Activated B cell treated with CpG ODN at 0.5 μM for 24 hours (primary cell): ENCODE data around the gene EPHB2. TPM values are rescaled to one million over a fixed set of nuclear protein-coding genes. Genes with fewer than 3 reads are reported as not detected.

Source experiments
- ATAC-seq: fragments of 200-7000 bp; cut with Tn5 transposase; one replicate; pipeline ENCODE4 v1.10.0; 2021; ENCODE audit warnings: low read depth, mild to moderate bottlenecking, moderate library complexity
- CTCF ChIA-PET: fragments of 350-600 bp; sonication (Branson Sonifier 250); formaldehyde crosslinking; loops from one replicate; lab custom pipeline; 2021; ENCODE audit warnings: antibody characterized with exemption; lab: Charles Lee
- POLR2A ChIA-PET: fragments of 350-600 bp; sonication (Branson Sonifier 250); formaldehyde crosslinking; loops from one replicate; lab custom pipeline; 2021; ENCODE audit warnings: antibody characterized with exemption; lab: Charles Lee
- DNase-seq: peaks from one replicate; pipeline ENCODE4 v3.0.0; 2022
- H3K27ac Mint-ChIP-seq: one replicate; pipeline ENCODE4 v1.8.0; 2020; ENCODE audit warnings: mixed read lengths
- H3K27me3 Mint-ChIP-seq: one replicate; pipeline ENCODE4 v1.8.0; 2021; ENCODE audit warnings: mixed read lengths
- H3K36me3 Mint-ChIP-seq: one replicate; pipeline ENCODE4 v1.8.0; 2021; ENCODE audit warnings: low read depth, mixed read lengths
- H3K4me1 Mint-ChIP-seq: one replicate; pipeline ENCODE4 v1.8.0; 2021; ENCODE audit warnings: mixed read lengths
- H3K4me3 Mint-ChIP-seq: one replicate; pipeline ENCODE4 v1.8.0; 2020; ENCODE audit warnings: mild to moderate bottlenecking, mixed read lengths
- H3K9me3 Mint-ChIP-seq: one replicate; pipeline ENCODE4 v1.8.0; 2020; ENCODE audit warnings: mixed read lengths
- intact Hi-C: fragments of 100-400 bp; cut with micrococcal nuclease; formaldehyde crosslinking; loops from one replicate; pipeline ENCODE4 v1.15.1; 2024
- total RNA-seq: library from RNA; stranded (reverse); gene quantifications from 2 replicates; pipeline ENCODE4 v1.2.3, GENCODE V29; 2022
- TF ChIP-seq, protein P1 (sequence below): fragments of 200-600 bp; IDR thresholded peaks from one replicate; pipeline ENCODE4 v1.8.0; 2022; ENCODE audit warnings: antibody characterized with exemption, mild to moderate bottlenecking

The EPHB2 gene
- total RNA-seq, 1 donor from 2014 or later, result 0.13 TPM

DNA sequence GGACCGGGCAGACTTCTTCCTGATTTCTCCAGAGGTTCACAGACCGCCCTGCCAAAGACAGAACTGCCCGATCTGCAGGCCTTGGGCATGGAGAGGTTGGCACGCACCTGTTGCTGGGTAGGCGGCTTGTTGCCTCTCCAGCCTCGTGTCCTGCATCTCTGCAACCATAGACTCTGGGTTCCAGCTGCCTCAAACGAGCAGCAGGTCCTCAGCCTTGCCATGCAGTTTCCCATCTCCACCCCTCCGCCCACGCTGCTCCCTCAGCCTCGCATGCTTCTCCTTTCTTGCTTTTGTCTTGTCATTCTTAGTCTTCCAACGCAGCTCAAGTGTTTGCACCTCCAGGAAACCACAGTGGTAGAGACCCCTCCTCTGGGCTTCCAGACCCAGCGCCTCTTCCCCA lies 135.8 kb downstream of the EPHB2 start:
- intact Hi-C loops, result no loop called here
- no peak overlapping the region for H3K4me3 Mint-ChIP-seq
- no peak for DNase-seq
- peaks cover 29% of the 10 kb centered on the region for H3K27me3 Mint-ChIP-seq
- TF ChIP-seq, protein P1, sequence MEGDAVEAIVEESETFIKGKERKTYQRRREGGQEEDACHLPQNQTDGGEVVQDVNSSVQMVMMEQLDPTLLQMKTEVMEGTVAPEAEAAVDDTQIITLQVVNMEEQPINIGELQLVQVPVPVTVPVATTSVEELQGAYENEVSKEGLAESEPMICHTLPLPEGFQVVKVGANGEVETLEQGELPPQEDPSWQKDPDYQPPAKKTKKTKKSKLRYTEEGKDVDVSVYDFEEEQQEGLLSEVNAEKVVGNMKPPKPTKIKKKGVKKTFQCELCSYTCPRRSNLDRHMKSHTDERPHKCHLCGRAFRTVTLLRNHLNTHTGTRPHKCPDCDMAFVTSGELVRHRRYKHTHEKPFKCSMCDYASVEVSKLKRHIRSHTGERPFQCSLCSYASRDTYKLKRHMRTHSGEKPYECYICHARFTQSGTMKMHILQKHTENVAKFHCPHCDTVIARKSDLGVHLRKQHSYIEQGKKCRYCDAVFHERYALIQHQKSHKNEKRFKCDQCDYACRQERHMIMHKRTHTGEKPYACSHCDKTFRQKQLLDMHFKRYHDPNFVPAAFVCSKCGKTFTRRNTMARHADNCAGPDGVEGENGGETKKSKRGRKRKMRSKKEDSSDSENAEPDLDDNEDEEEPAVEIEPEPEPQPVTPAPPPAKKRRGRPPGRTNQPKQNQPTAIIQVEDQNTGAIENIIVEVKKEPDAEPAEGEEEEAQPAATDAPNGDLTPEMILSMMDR, result no peak
- no peaks in the 10 kb centered on the region for H3K36me3 Mint-ChIP-seq
- ChIA-PET POLR2A (no interaction called here), CTCF (no interaction called here)
- H3K9me3 Mint-ChIP-seq, result no peaks in the 10 kb centered on the region
- ATAC-seq, result no peak
- H3K27ac Mint-ChIP-seq, result no peak overlapping the region
- H3K4me1 Mint-ChIP-seq, result peaks cover 3% of the 10 kb centered on the region

DNA sequence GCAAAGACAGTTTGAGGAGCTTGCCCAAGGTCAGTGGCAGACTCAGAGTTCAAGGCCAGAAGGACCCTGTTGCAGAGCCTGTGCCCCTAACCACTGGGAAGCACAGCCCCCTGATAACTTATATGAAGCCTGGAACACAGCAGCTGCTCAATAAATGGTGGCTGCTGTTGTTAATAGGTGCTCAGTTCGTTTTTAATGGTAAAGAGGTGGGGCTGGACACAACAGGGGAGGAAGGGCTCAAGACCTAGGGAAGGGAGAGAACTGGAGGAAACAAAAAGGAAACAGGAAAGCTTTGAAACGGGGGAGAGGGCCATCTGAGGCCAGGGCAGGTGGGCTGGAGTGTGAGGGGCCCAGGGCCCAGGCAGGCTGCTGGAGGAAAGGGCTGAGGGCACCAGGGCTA lies 136.6 kb downstream of the EPHB2 start:
- peaks cover 5% of the 10 kb centered on the region for H3K4me1 Mint-ChIP-seq
- TF ChIP-seq, protein P1, result no peak
- intact Hi-C loops, result no loop called here
- ATAC-seq (no peak), DNase-seq (no peak)
- ChIA-PET POLR2A (no interaction called here), CTCF (no interaction called here)
- no peak overlapping the region for H3K4me3 Mint-ChIP-seq
- H3K9me3 Mint-ChIP-seq, result no peaks in the 10 kb centered on the region
- no peaks in the 10 kb centered on the region for H3K36me3 Mint-ChIP-seq
- peaks cover 29% of the 10 kb centered on the region for H3K27me3 Mint-ChIP-seq
- H3K27ac Mint-ChIP-seq, result no peak overlapping the region

DNA sequence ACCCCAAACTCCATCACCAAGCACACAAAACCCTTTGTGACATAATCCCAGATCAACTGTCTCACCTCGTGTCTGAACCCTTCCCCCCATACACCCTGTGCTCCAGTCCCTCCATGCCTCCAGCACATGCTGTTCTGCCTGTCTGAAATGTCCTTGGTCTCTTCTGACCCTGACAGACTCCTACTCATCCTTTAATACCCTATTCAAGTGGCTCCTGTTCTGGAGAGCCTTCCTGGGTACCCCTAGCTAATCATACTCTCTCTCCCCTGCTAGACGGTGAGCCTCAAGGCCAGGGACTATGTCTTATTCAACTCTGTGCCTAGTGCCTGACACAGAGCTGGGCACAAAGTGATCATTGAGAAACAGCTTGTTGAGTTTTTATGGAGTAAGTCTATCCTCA lies 137.1 kb downstream of the EPHB2 start:
- ChIA-PET CTCF (no interaction called here), POLR2A (no interaction called here)
- DNase-seq, result no peak
- Mint-ChIP-seq H3K4me1 (peaks cover 5% of the 10 kb centered on the region), H3K9me3 (no peaks in the 10 kb centered on the region), H3K27ac (no peak overlapping the region), H3K36me3 (no peaks in the 10 kb centered on the region), H3K4me3 (no peak overlapping the region), H3K27me3 (peaks cover 29% of the 10 kb centered on the region)
- intact Hi-C loops, result no loop called here
- TF ChIP-seq, protein P1, result no peak
- ATAC-seq, result no peak

DNA sequence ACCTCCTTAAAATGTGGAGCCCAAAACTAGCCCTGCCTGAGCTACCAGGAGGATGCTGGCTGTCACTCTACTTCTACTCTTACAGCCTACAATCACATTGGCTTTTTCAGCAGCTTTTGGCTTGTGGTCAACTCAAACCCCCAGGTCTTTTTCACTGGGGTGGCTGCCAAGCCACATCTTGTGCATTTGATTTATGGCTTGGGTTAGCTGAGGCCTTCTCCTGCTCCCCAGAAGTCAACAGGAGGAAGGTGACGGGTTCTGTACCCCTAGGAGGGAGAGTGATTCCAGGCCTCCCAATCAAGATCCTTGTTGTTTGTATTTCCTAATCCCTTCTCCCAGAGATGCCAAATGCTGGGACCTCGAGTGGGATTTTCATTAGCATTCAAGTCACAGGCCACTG lies 137.8 kb downstream of the EPHB2 start:
- Mint-ChIP-seq H3K27me3 (peaks cover 29% of the 10 kb centered on the region), H3K4me3 (no peak overlapping the region), H3K9me3 (no peaks in the 10 kb centered on the region), H3K4me1 (peaks cover 7% of the 10 kb centered on the region), H3K27ac (no peak overlapping the region), H3K36me3 (no peaks in the 10 kb centered on the region)
- ChIA-PET POLR2A (no interaction called here), CTCF (no interaction called here)
- ATAC-seq (no peak), DNase-seq (no peak)
- TF ChIP-seq, protein P1, result no peak
- intact Hi-C loops, result no loop called here

DNA sequence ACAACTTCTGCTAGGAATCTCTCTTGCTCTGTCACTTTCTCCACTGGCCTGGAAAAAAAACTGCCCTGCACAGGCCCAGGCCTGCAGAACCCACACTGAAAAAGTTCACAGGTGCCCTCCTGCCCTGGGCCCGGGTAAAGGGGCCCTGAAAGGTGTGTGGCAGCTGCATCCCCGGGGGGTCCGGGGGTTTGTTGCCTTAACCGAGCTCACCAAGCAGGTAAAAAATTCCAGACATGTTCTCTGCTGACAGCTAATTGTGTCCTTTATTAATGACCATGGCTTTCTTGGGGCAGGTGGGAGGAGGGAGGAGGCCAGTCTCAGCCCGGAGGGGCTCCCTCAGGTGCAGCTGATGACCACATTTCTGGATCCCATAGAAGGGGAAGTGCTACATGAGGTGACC lies 139.1 kb downstream of the EPHB2 start:
- TF ChIP-seq, protein P1, result no peak
- ATAC-seq, result no peak
- ChIA-PET CTCF (no interaction called here), POLR2A (no interaction called here)
- no peak overlapping the region for H3K27ac Mint-ChIP-seq
- no peak for DNase-seq
- H3K4me3 Mint-ChIP-seq, result no peak overlapping the region
- intact Hi-C loops, result no loop called here
- H3K4me1 Mint-ChIP-seq, result peaks cover 19% of the 10 kb centered on the region
- no peaks in the 10 kb centered on the region for H3K9me3 Mint-ChIP-seq
- H3K27me3 Mint-ChIP-seq, result peaks cover 25% of the 10 kb centered on the region
- no peaks in the 10 kb centered on the region for H3K36me3 Mint-ChIP-seq
